Measurements from ENCODE around the gene DOCK4. TPM values are rescaled to one million over a fixed set of nuclear protein-coding genes. Genes with fewer than 3 reads are reported as not detected.

The DOCK4 gene
- total RNA-seq, 4 donors from 2014 or later, result 9.9 to 30.9 (median 13.7) TPM

DNA sequence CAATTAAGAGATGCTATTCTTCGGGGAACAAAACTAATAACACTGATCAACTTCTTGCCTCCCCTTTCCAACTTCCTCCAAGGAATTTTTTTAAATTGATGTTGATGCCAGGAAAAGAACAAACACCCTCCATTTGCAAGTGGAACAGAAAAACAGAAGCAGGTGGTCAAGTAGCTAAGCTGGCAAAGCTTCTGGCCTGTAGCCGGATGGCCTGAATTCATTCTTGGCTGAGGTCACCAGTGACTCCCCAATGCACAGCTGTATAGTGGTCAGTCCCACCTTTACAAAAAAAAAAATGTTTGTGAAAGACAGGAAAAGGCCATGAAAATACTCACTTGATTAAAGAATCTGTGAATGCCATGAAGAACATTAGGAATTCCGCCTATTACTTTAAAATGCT is 39.1 kb downstream of the DOCK4 start:
- Histone ChIP-seq H3K27me3 (no peaks in the 10 kb centered on the region), H3K4me3 (no peak overlapping the region), H3K4me1 (peaks cover 0 to 12% (median 0%) of the 10 kb centered on the region in 3 donors), H3K27ac (no peak overlapping the region), H3K9me3 (no peaks in the 10 kb centered on the region), H3K36me3 (no peaks in the 10 kb centered on the region)
- WGBS, 2 donors, result 75 to 77% methylated on average over 3 of the region's 3 CpGs
- no peak for DNase-seq
- intact Hi-C loops (cut with DNase I), result no loop called here
- no peak for TF ChIP-seq POLR2A (IDR thresholded peaks at IDR 0.05)
- TF ChIP-seq, protein P1, sequence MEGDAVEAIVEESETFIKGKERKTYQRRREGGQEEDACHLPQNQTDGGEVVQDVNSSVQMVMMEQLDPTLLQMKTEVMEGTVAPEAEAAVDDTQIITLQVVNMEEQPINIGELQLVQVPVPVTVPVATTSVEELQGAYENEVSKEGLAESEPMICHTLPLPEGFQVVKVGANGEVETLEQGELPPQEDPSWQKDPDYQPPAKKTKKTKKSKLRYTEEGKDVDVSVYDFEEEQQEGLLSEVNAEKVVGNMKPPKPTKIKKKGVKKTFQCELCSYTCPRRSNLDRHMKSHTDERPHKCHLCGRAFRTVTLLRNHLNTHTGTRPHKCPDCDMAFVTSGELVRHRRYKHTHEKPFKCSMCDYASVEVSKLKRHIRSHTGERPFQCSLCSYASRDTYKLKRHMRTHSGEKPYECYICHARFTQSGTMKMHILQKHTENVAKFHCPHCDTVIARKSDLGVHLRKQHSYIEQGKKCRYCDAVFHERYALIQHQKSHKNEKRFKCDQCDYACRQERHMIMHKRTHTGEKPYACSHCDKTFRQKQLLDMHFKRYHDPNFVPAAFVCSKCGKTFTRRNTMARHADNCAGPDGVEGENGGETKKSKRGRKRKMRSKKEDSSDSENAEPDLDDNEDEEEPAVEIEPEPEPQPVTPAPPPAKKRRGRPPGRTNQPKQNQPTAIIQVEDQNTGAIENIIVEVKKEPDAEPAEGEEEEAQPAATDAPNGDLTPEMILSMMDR (IDR thresholded peaks at IDR 0.05), result no peak

DNA sequence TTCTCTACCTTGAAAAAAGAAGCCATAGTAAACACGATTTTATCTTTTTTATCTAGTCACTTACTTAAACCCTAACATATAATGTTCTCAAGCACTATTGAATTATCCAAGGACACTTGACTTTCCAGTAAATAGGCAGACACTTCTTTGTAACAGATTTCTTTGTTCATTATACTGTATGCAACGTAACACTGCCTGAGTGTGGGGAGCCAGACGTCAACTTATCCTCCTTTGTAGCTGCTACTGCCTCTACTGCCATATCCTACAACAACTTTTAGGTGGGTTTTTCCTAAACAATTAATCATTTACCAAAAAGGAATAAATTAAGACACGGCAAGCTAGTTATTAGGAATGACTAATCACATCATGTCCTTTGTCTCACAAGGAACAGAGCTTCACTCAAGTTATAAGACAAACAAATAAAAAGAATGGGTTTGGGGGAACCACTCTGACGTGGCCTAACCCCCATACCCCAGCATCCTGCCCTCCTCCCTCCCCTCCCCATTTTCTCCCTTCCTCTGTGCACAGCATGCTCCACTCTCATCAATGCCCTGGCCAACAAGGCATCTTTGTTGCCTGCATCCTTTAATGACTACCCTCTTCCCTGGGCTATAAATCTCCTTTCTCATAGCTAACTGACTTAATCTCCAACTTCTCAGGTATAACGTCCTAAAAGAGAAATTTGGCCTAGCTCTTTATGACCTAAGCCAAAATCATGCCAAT is 43.3 kb downstream of the DOCK4 start:
- no peaks in the 10 kb centered on the region for H3K9me3 ChIP-seq
- DNase-seq, result no peak
- H3K36me3 ChIP-seq, result no peaks in the 10 kb centered on the region
- WGBS, 2 donors, result 57 to 58% methylated on average over 6 of the region's 6 CpGs
- H3K27ac ChIP-seq, result peak overlapping the region in 3 of 4 donors; percentile 12 to 43 (median 22)
- H3K27me3 ChIP-seq, result no peaks in the 10 kb centered on the region
- H3K4me1 ChIP-seq, result peaks cover 4 to 23% (median 6%) of the 10 kb centered on the region in 3 donors
- no peak for TF ChIP-seq POLR2A (IDR thresholded peaks at IDR 0.05)
- TF ChIP-seq, protein P1 (IDR thresholded peaks at IDR 0.05), result no peak
- intact Hi-C loops (cut with DNase I), result no loop called here
- no peak overlapping the region for H3K4me3 ChIP-seq

DNA sequence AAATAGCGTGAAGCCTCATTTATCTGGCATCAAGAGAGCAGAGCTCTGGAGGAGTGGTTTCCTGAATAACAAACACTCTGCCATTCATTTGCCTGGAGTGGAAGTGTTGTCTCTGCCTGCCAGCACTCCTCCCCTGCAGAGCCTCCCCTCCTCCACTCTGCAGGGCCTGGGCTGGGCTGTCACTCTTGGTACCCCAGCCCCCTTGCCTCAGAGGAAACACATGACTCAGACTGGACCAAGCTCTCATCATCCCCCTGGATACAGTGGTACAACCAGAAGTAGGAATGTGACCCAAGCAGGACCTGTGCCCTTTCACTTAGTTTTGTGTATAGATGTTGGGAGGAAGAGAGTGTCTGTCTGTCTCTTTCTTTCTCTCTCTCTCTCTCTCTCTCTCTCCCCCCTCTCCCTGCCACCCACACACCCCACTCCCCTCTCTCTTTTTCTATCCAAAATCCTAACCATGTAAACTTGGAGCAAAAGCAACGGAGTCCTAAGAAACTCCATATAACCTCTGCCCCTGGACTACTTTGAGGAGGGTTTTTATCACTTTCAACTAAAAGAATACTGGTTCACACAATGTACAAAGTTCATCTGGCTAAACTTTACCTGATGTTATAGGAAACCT is 43.9 kb downstream of the DOCK4 start:
- H3K4me1 ChIP-seq, result peaks cover 4 to 23% (median 6%) of the 10 kb centered on the region in 3 donors
- no peaks in the 10 kb centered on the region for H3K36me3 ChIP-seq
- TF ChIP-seq POLR2A (IDR thresholded peaks at IDR 0.05), result no peak
- TF ChIP-seq, protein P1 (IDR thresholded peaks at IDR 0.05), result no peak
- H3K27ac ChIP-seq, result peak overlapping the region in 3 of 4 donors; percentile 12 to 43 (median 40)
- H3K27me3 ChIP-seq, result no peaks in the 10 kb centered on the region
- no peaks in the 10 kb centered on the region for H3K9me3 ChIP-seq
- no peak overlapping the region for H3K4me3 ChIP-seq
- intact Hi-C loops (cut with DNase I), result no loop called here
- whole genome bisulfite sequencing, 2 donors, result 58 to 60% methylated on average over 2 of the region's 2 CpGs
- DNase-seq, result no peak

DNA sequence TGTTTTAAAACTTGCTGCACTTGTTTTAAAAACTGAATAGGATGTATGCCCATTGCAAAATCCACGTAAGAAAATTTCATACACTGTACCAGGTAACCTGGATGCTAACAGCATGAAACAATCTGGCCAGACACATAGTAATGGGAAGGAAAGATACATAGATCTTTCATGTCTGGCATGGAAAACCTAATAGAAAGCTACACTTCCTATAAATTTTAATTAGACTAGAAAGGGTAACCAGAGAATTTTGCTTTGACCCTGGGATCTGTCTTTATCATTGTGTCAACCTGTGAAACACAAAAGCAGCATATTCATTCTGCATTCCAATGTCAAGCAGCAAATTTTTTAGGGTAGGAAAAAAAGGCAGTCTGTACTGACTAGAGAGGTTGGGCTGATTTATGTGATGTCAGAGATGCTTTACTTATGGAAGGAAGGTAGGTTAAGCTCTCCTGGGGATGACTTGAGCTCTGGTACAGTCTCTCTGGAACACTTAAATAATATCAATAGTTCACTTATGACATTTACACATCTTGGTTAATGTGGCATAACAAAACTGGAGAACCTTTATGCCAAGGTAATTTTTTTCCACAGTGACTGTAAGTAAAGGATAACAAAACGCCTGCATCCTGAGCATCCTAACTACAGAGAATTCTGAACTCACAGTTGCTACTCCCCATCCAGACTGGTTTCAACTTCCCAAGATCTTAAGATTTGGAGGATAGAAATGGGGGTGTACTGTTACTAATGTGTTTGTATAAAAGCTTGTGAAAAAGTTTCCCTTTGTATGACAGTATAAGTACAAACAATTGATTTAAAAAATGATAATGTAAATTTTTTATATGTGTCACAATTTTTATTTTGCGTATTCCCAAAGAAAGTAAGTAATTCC is 44.7 kb downstream of the DOCK4 start:
- intact Hi-C loops (cut with DNase I), result no loop called here
- H3K27ac ChIP-seq, result peak overlapping the region in 3 of 4 donors; percentile 16 to 40 (median 27)
- no peaks in the 10 kb centered on the region for H3K27me3 ChIP-seq
- H3K4me1 ChIP-seq, result peaks cover 4 to 23% (median 6%) of the 10 kb centered on the region in 3 donors
- no peaks in the 10 kb centered on the region for H3K36me3 ChIP-seq
- TF ChIP-seq, protein P1 (IDR thresholded peaks at IDR 0.05), result no peak
- TF ChIP-seq POLR2A (IDR thresholded peaks at IDR 0.05), result no peak
- no peaks in the 10 kb centered on the region for H3K9me3 ChIP-seq
- DNase-seq, result no peak
- 72 to 75% methylated on average over 3 of the region's 3 CpGs for WGBS, 2 donors
- H3K4me3 ChIP-seq, result no peak overlapping the region

Measured in esophagus squamous epithelium (tissue), 5 donors.